Stimulated activated CD8-positive, alpha-beta memory T cell treated with anti-CD3 and anti-CD28 coated beads, Interleukin-7, amount 100 ng/mL, for 48 hours (primary cell): ENCODE data around the gene ACKR4.
"Not testable (repeated sequence)": the region's sequence is repeated elsewhere in the genome, so short reads cannot be mapped to it uniquely, and the experiment has no call there.

Experiments
- DNase-seq, 2 donors: peaks; one replicate each; pipeline ENCODE4 v3.0.0-alpha.2; 2020; ENCODE audit warnings: low read depth in 1 of 2; ENCODE audit errors: extremely low read depth in 1 of 2

The ACKR4 gene

GRCh38 chr3:132638706-132639105, 41.6 kb downstream of the ACKR4 start:
- no peak for DNase-seq

DNA sequence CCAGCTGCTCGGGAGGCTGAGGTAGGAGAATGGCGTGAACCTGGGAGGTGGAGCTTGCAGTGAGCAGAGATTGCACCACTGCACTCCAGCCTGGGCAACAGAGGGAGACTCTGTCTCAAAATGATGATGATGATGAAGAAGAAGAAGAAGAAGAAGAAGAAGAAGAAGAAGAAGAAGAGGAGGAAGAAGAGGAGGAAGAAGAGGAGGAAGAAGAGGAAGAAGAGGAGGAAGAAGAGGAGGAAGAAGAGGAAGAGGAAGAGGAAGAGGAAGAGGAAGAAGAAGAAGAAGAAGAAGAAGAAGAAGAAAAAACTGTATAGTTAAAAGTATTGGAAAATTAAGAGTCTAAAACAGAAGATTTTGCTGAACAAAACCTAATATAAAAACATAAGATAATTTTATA, 44.4 kb downstream of the ACKR4 start:
- DNase-seq: not testable (repeated sequence)

DNA sequence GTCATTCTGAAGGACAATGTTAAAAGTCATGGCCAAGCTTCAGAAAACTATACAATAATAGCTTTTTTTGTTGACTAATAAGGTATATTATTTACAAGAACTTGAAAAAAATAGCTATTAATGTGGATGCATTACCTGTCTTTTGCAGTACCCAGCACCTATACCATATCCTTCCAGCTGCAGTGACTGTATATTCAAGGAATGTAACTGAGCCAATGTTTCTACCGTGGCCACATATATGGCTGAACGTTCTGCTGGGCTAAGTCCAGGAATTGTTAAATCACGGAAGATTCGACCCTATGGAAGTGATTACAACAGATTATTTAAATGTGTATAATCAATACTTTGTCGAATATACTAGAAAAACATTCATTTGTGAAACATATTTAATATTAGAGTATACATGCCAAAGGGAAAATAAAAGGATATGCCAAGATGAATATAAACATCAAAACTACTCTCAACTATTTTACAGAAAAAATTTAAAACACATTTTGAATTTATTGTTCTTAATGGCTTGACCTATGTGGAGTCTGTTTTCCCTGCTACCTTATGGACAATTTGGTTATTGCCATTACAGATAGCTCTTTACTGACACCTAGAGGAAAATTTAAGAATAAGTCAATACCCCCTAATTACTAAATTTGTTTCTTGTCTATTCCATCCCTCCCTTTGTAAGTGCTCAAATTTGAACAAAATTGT, 44.9 kb downstream of the ACKR4 start:
- no peak for DNase-seq

GRCh38 chr3:132642539-132642847, 45.4 kb downstream of the ACKR4 start:
- no peak for DNase-seq

- DNase-seq: no peak
Observed at GRCh38 chr3:132643366-132643765, 46.3 kb downstream of the ACKR4 start.

- DNase-seq: no peak
Observed at GRCh38 chr3:132645058-132645457, 48.0 kb downstream of the ACKR4 start.

- DNase-seq: no peak
Observed at GRCh38 chr3:132650153-132650552, 53.1 kb downstream of the ACKR4 start.
